ENCODE data around the gene H2BK1.

DNA sequence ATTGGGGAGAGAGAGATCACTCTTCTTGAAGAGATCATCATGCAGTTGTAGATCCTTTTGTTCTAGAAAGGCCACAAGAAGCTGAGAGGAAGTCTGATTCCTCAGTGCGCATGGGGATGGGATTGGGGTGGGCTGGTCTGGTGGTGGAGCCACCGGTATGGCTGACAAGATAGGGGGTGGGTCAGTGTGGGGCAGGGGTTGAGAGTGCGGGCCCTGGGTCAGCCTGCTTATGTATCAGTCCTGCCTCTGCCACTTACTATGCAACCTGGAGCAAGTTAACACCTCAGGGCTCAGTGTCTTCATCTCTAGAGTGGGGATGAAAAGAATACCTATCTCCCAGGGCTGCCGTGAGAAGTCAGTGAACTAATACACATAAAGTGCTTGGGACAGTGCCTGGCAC, 30.2 kb upstream of the H2BK1 start:
- TF ChIP-seq POLR2A (IDR thresholded peaks at IDR 0.05; ENCODE audit: low read depth, low read length) (no peak), POLR2AphosphoS5 (IDR thresholded peaks at IDR 0.05; ENCODE audit: low read depth, low read length) (no peak), SPI1 (IDR thresholded peaks at IDR 0.05; ENCODE audit: low read depth, low read length) (no peak), TAF1 (IDR thresholded peaks at IDR 0.05; ENCODE audit: low read depth, low read length) (no peak), PAX5 (IDR thresholded peaks at IDR 0.05; ENCODE audit: insufficient read depth, low read length, severe bottlenecking) (no peak), POU2F2 (IDR thresholded peaks at IDR 0.05; ENCODE audit: low read depth, low read length) (no peak)
